GM21515 (cell line): ENCODE data around the gene RTL1.
A peak's percentile ranks its signal among the peaks of the same experiment; 100 is the strongest.

ENCODE experiments used
- ATAC-seq: cut with Tn5 transposase; IDR thresholded peaks from one replicate; pipeline ENCODE4 v1.9.1; 2021; ENCODE audit not compliant: unreplicated experiment

RTL1 gene

DNA sequence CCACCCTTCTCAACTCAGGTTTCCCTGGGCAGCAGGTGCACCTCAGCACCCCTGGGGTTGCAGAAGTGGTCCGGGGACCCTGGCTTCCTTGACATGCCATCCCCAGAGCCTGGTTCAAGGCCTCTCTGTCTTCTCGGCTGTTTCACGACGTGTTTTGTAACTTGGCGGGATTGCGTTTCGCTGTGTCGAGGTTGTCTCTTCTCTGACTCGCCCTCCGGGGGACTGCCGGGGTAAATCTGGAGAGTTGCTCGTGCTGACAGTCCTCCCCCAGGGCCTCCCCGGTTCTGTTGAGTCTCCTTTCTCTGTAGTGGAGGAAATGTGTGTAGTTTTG lies 52.0 kb downstream of the RTL1 start:
- no peak for ATAC-seq

DNA sequence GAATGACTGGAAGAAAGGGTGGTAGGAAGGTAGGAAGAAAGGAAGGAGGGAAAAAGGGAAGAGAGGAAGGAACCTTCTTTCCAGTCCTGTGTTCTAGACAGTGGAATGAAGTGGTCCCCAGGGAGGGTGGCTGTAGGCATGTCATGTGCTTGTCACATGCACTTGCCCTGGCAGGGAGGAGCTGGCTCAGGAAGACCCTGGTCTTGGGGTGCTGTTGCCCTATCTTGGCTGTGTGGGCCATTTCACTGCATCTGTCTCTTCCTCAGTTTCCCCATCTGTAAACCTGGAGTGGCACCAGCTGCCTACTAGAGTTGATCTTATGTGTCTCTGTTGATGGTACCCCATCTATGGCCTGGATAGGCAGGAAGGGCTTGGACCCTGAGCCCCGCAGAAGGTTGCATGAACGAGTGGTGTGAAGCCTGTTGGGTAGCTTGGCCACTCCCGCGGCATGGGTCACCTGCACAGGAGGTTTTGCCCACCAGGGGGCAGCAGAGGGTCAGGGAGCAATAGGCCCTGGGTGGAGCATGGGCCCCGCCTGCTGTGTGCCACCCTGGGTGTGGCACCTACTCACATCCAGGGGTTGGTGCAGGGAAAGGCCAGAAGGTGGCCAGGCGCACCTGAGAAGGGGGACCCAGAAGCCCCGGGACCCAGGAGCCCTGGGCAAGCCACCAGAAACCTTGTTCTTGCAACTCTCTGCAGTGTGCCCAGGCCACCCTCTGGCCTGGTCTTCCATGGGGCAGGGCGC lies 52.5 kb downstream of the RTL1 start:
- peak; percentile 71 for ATAC-seq

- no peak for ATAC-seq
These were observed 54.3 kb downstream of the RTL1 start for GRCh38 chr14:100849115-100849781.

DNA sequence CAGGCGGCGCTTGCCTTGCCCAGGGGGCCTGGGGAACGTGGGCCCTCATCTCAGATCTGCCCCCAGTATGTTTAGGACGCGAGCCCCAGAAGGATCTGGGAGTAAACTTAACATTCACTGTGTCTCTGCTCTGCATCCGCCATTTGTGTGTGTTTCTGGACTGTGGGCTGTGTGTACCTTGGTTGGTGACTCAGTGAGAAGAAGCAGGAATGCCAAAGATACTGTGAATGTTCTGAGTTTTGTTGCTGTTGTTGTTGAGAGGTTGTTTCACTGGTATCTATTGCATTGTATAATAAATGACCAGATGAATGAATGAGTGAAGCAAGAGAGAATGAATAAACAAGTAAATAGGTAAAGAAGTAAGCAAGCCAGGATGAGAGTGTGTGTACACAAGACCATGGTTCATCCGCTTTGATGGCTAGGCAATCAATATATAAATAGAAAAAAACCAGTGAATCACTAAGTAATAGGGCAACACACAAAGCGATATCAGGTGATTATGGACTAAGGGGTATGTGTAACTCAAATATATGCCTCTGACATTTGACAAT lies 57.1 kb downstream of the RTL1 start:
- ATAC-seq: no peak

DNA sequence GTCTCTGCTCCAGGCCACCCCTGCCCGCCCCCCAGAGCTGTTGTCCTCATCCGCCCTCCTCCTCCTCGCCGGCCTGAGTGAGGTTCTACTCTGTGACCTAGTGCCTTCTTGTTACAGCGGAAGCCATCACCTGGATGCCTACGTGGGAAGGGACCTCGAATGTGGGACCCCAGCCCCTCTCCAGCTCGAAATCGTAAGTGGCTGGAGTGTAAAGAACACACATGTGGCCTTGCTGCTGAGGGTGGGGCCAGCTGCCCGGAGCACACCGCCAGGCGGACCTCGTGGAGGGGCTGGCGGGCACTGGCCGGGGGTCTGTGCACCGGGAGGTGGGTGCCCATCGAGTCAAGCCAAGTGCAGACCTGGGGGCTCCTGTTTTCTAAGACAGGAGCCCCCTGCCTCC lies 58.2 kb downstream of the RTL1 start:
- ATAC-seq: no peak

DNA sequence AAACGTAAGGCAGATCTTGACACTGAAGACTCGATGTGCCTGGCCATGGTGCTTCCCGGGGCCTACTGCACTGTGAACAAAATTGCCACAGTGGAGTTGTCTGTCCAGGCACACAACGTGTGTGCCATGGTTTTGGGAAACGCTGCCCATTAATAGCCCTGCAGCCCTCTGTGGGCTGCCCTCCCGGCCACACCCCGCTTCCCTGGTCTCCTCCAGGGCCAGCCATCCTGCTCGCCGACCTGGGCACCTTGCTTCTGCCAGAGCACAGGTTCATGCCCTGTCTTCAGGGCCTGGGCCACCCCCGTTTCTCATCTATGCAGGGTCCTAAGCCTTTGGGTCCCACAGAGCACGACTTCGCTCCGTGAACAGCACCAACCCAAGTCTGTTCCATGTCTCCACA lies 58.7 kb downstream of the RTL1 start:
- no peak for ATAC-seq

DNA sequence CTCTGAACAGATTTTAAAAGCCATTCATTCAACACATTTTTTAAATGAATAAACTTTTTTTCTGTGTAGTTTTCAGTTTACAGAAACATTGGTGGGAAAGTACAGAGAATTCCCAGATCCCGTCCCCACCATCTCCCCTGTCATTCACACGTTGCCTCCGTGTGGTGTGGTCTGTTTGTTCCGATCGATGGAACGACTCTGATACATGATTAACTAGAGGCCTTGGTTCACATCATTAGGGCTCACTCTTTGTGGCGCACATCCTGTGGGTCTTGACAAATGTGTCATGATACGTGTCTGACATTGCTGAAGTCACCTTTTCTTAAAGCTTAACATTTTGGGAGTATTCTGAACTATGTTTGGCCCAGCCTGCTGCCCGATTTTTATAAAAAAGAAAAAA lies 59.1 kb downstream of the RTL1 start:
- no peak for ATAC-seq

GRCh38 chr14:100844082-100844408 lies 59.5 kb downstream of the RTL1 start:
- no peak for ATAC-seq

- ATAC-seq: no peak
These were observed 60.7 kb downstream of the RTL1 start for GRCh38 chr14:100842799-100843198.

DNA sequence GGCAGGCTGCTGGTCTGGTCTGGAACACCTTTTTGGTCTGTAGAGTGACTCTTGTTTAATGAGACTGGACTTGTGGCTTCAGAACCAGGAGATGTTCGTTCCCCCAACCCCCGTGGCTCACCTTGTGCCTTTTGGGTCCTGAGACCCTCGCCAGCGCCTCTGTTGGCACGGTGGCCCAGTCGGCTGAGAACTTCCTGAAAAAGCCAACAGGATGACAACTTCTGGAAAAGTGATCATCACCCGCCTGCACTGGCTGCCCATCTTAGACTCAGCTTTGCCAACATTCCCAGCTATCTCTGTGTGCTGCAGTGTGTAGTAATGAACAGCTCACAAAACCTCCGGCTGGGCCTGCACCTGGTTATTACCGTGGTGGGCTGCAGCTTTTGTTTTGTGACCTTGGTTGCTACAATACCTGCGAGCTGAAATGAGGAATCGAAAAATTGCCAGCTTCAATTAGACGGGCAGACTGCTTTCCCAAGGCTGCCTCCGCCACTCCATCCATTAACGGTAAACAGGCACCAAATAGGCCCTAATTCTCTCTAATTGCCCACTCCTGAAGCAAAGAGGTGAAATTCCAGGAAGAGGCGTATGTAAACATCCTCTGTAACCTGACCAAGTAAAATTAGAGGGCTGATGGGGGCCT lies 61.6 kb downstream of the RTL1 start:
- no peak for ATAC-seq

GRCh38 chr14:100841066-100841760 lies 62.3 kb downstream of the RTL1 start:
- no peak for ATAC-seq

- no peak for ATAC-seq
These were observed 63.0 kb downstream of the RTL1 start for GRCh38 chr14:100840286-100841065.

GRCh38 chr14:100839681-100840111 lies 63.8 kb downstream of the RTL1 start:
- no peak for ATAC-seq

GRCh38 chr14:100839315-100839585 lies 64.3 kb downstream of the RTL1 start:
- ATAC-seq: no peak

GRCh38 chr14:100838493-100839314 lies 64.8 kb downstream of the RTL1 start:
- no peak for ATAC-seq

GRCh38 chr14:100837805-100838350 lies 65.6 kb downstream of the RTL1 start:
- ATAC-seq: no peak

DNA sequence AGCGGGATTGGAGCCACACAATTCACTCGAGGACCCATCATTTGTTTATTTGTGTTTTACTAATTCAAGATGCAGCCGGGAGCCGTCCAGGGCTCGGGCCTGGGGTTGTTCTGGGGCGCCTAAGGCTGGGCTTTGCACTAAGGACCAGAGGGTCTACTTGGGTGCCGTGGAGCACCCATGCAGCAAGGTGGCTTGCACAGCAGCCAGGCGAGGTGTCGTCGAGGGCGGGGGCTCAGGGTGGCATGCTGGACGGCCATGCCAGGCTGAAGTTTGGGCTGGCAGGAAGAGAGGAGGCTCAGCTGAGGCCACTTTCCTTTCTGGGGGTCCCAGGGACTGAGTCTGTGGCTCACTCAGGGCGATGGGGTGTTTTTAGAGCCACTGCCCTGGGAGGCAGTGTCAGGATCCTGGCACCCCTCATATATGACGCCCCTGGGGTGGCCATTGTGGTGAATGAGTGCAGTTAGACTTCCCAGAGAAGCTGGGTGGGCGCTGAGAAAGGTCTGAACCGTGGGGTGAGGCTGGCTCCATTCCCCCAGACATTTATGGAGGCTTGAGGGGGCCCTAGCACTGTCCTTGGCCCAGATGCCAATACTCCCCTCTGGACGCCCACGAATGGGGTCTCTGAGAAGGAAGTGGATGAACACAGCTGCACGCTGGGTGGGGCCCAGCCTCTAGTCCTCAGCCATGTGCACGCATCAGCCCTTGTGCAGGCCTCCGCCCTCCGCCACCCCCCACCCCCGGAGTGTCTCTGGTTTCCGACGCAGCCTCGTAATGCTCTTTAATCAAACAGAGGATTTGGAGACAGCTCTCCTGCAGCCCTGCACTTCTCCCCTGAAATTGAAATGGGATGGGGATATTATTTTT lies 66.3 kb downstream of the RTL1 start:
- no peak for ATAC-seq

DNA sequence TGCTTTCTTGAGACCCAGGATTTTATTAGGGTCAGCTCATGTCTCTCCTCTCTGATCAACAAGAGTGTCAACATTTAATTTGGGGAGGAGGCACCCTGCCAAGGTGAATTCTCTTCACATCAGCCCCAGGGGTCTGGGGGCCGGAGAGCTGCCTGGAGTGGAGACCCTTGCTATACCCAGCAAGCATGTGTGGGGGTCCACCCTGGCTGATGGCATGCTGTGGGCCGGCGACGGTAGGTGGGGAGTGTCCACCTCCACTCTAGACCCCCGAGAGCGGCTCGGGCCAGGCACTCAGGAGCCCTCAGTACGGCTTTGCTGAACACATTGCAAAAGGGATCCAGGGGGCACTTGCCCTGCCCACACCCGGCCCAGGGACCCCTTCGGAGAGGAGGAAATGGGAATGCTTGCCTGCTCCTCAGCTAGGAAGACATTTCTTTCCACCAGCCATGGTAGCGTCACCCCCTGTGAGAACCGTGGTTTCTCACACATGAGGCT lies 67.2 kb downstream of the RTL1 start:
- no peak for ATAC-seq
